Astrocyte of the hippocampus (primary cell): ENCODE results near the gene KCNK3.

Experiments used
- DNase-seq: peaks from one replicate; pipeline ENCODE4 v3.0.0; 2011; ENCODE audit warnings: low read depth, low spot score

Gene KCNK3

GRCh38 chr2:26711457-26712161 is 19.1 kb downstream of the KCNK3 start:
- no peak for DNase-seq

DNA sequence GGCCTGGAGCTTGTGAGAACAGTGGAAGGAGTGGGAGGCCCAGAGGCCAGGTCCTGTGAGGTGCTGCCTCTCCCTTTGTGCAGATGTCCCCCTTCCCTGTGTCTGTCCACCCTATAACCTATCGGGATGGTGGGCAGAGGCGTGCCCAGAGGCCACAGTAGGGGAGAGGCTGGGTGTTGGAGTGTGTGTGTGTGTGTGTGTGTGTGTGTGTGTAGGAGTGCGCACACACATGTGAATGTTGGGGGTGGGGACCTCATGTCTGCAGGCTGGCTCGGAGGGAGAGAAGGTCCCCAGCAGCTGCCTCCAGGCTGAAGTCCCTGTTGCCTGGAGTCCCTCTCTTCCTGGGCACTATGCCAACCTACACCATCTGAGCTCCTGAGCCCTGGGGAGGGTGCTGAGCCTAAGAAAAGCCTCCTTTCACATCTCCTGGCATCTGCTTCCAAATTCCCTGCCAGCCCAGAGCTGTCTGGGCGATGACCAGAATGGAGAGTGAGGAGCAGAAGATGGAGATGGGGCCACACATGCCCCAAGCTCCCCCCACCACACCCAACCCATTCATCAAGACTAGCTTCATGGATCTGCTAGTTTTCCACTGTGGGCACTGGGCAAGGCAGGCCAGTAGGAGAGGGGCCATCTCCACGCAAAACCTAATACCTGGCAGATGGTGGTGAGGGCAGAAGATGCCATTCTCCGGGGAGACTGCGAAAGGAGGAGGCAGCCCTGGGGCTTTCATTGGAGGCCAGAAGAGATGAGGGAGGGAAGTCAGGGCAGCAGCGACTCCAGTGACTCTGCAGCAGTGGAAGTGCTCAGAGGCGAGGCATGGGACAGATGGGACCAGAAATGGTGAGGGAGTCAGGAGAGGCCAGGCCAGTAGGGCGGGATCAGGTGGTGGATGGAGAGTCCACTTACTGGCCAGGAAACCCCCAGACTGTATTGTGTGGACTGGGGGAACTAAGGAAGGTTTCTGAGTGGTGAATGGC is 20.3 kb downstream of the KCNK3 start:
- DNase-seq = no peak

DNA sequence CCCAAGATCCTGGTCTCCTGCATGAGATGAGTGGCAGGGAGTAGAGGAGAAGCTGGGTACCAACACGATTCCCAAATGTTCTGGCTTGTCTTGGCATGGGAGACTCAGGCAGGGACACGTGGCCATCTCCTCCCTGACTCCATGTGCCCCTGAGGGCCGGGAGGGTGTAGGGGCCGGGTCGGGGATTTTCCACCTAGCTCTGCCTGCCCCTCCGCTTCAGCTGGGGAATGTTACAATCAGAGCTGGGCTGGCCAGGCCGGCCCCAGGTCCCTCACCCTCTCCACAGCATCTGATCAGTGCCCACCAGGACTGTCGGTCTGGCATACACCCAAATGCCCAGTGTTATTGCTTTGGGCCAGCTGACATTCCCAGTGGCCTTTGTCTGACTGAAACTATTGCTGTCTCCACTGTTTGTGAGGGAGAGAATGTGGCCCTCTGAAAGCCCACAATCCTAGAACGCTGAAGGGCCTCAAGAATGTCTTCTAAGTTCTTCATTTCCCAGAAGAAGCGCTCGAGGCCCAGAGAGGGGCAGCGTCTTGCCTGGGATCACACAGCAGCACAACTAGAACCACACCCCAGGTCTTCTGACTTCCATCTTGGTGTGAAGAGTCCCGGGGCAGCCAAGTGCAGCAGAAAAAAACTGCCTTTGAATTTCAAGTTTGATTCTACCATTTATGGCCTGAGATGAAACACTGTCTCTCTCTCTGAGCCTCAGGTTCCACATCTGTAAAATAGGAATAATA is 23.2 kb downstream of the KCNK3 start:
- no peak for DNase-seq

DNA sequence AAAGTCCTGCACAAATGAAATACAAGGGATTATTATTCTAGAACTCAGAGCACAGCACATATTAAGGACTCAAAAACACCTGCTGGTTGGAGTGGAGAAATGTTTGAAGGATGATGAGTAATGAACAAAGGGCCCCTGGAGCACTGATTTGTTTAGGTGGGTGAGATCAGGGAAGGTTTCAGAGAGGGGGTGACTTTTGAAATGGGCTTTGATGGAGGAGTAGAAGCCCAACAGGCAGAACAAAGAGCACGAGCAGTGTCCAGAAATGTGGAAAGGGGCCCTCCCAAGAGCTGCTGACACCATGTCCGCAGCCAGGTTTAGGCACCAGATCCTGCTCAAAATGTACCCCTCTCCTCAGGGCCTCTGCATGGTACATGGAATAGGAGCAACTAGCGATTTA is 23.8 kb downstream of the KCNK3 start:
- no peak for DNase-seq

DNA sequence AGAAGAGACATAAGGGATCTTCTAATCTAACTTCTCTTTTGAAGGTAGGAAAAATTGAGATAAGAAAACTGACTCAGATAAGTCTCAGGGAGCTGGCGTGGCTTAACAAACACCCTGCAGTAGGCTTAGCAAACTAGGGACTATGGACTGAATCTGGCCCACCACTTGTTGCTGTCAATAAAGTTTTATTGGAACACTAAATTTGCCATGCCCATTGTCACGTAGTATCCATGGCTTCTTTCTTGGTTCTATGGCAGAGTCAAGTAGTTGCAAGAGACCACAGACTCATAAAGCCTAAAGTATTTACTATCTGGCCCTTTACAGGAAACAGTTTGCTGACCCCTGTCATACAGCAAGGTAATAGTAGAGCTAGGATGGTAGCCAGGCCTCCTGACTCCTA is 24.2 kb downstream of the KCNK3 start:
- DNase-seq = no peak

GRCh38 chr2:26717362-26717761 is 24.8 kb downstream of the KCNK3 start:
- DNase-seq = no peak

- DNase-seq = no peak
Observed at GRCh38 chr2:26718949-26719686, 26.6 kb downstream of the KCNK3 start.

DNA sequence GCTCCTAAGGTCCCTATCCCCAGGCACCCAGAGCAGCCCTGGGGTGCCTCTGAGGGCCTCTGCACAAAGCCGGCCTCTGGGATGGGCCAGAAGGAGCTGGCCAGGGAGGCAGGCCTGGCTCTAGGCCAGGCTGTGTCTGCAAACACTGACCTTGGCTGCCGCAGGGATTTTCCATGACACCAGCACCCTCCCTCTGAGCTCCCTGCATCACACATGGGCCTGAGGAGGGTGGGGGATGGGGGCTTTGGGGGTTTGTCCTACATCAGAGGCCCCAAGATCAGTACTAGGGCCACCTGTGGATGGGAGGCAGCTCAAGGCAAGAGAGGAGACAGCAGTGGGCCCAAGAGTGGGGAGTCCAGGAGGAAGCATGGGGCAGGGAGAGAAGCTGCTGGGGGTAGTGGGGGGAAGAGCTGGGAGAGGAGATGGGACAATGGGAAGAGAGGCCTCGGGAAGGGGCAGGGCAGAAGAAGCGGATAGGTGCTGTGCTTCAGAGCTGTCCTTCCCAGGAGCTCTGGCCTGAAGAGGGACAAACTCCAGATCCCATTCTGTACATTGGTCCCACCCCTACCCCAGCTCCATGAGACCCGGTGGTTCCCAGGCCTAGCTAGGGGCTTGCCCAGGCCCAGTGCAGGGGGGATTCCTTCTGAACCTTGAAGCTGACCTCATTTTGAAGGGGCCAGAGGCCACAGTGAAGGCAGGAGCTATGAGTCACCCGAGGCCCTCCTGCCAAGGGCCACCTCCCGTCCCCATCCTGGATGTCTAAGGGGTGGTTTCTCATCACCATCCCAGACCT is 28.0 kb downstream of the KCNK3 start:
- peak; percentile 91 for DNase-seq

DNA sequence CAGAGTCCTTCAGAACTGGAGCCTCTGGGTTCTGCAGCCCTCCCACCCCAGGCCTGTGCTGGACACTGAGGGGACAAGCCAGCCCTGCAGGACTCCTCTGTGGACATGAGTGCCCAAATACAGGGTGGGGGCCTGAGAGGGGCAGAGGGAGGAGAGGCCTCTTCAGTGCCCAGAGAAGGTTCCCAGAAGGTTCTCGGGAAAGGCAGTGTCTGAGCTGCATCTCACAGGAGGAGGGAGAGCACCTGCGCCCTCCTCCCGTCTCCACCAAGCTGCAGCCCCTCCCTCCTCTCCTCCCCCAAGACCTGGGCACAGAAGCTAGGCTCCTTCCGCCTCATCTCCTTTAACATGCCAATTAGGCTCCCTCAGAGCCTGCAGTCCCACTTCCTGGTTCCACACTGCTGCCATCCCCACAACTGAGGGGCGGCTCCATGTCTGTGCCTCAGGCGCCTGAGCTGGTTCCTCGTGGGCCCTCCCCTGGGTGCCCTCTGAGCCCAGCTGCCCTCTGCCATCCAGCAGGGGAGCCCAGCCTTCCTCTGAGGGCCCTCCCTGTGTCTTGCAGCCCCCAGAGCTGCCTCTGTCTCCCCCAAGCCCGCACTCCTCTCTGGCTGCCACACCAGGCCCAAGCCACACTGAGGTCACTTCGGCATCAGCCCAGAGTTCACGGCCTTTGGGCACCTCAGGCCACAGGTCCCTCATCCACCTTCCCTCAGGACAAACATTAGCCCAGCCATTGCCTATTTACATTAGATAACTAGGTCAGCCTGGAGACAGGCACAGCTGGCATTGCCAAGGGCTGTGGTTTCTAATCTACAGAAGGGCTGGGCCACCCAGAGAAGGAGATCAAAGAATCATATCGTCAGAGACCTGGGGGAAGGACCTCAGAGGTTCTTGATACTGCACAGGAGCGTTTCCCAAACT is 28.9 kb downstream of the KCNK3 start:
- peak; percentile 23 for DNase-seq

DNA sequence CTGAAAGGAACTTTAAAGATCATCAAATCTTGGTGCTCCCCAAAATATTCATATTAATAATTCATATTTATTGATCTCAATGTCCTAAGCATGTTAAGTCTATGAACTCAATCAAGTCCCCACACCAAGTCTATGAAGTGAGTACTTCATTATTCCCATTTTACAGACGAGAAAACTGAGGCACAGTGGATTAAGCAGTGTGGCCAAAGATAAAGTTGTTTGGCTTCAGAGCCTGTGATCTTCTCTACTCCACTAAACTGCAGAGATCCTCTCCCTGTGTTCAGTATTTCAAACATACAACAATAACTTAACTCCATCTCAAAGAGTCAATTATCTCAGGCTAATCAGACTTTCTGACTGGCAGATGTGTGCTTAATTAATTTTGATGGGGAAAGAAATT is 29.8 kb downstream of the KCNK3 start:
- DNase-seq = no peak

- DNase-seq = no peak
Observed at GRCh38 chr2:26722911-26723310, 30.4 kb downstream of the KCNK3 start.

DNA sequence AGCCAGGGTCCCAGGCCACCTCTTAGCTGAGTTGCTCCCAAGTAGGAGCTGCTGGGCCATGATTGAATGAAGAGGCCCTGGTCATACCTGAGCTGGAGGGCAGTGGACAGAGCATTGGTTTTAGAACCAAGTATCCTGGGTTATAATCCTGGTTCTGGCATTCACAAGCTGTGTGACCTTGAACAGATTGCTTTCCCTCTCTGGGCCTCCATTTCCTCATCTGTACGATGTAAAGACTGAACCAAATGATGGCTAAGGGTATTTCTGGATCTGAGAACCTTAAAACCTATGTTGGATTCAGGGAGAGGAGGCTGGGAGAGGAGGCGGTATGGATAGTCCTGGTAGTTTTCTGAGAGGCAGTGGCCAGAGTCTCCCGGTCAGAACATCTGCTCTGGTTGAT is 31.0 kb downstream of the KCNK3 start:
- DNase-seq = no peak

DNA sequence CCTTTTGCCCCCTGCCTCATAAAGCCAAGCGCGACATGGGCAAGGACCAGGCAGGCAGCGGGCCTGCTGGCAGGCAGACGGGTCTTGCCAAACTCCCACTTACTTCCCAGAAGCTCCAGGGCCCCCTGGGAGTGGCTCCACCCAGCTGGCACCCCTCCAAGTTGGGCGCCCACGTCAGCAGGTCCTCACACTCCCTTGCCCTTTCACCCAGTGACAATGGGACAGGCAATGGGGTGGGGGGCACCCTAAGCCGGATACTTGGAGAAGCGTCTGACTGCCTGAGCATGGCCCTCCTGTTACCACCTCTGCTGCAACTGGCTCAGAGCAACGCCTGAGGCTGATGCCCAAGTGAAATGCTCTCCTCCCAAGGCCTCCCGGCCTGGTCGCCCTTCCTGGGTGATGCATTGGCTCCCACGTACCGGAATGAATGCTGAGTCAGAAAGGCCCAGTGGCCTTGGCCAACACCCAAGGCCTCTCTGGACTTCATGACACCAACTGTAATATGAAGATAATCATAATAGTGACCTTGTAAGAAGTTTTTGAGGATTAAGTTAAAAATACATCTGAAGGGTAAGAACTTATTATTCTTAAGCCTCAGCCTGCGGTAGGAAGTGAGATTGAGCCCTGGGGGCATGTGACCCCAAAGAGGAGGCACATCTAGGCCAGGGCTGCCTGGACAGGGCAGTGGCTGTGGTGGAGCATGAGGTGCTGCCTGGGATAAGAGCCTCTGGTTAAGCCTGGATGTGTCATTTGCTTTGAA is 31.6 kb downstream of the KCNK3 start:
- DNase-seq = peak; percentile 69

- DNase-seq = no peak
Observed at GRCh38 chr2:26724784-26725520, 32.4 kb downstream of the KCNK3 start.

GRCh38 chr2:26725521-26725820 is 32.9 kb downstream of the KCNK3 start:
- no peak for DNase-seq

GRCh38 chr2:26726228-26726627 is 33.7 kb downstream of the KCNK3 start:
- DNase-seq = no peak

DNA sequence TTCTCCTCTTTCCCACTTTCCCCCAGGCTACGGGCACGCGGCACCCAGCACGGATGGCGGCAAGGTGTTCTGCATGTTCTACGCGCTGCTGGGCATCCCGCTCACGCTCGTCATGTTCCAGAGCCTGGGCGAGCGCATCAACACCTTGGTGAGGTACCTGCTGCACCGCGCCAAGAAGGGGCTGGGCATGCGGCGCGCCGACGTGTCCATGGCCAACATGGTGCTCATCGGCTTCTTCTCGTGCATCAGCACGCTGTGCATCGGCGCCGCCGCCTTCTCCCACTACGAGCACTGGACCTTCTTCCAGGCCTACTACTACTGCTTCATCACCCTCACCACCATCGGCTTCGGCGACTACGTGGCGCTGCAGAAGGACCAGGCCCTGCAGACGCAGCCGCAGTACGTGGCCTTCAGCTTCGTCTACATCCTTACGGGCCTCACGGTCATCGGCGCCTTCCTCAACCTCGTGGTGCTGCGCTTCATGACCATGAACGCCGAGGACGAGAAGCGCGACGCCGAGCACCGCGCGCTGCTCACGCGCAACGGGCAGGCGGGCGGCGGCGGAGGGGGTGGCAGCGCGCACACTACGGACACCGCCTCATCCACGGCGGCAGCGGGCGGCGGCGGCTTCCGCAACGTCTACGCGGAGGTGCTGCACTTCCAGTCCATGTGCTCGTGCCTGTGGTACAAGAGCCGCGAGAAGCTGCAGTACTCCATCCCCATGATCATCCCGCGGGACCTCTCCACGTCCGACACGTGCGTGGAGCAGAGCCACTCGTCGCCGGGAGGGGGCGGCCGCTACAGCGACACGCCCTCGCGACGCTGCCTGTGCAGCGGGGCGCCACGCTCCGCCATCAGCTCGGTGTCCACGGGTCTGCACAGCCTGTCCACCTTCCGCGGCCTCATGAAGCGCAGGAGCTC is 35.4 kb downstream of the KCNK3 start:
- peak; percentile 28 for DNase-seq
